Fibroblast of lung (primary cell): Measurements from ENCODE around the gene ZNF599.

ENCODE experiments used
- EZH2 ChIP-seq: IDR thresholded peaks from 2 replicates; pipeline ENCODE4 v1.5.1; 2012; ENCODE audit warnings: low read length, control low read depth, mild to moderate bottlenecking; ENCODE audit errors: missing control alignments
- TF ChIP-seq, protein P1 (sequence below), 2 donors: IDR thresholded peaks in 1 of 2; conservative IDR thresholded peaks in 1 of 2; 1 replicate in 1 of 2; 2 replicates in 1 of 2; pipeline ENCODE4 v1.5.1; 2011 to 2012; ENCODE audit warnings: low read length in 2 of 2, control low read depth in 1 of 2, inconsistent platforms in 1 of 2, low read depth in 1 of 2, mild to moderate bottlenecking in 1 of 2

DNA sequence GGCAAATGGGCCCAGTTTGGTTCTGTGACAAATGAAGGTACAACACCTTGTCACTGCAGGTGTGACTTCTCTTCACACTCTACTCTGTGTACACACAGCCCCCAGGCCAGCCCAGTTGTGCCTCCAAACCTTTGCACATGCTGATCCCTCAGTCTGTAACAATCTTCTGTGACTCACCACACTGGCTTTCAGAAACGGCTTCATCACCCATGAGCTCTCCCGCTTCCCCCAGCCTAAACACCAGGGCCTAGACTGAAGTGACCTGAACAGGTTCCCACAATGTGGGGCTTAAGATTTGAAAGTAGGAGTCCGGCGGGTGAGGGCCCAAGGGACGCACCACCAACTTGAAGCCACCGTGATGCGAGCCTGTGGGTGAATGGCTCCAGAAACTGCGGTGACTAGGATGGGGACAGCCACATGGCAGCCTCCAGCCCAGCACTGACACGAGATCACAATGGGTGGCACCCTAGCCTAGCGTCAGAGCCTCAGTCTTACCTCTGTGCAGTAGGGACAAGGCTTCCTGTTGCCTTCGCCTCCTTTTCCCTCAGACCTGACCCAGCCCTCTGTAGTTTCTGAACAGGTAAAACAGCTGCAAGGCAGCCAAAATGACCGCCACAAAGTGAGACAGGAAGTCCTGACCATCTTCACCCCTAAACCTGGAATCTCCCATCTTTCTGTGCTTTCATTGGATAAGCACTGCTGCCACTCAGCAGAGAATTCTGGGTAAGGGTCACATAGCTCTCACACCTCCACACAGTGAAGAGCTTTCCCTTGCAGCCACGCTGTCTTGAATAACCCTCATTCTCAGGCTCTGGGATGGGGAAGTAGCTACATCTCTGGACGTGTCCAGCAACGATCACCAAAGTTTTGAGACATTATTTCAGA lies 34.2 kb upstream of the ZNF599 start:
- TF ChIP-seq, protein P1, sequence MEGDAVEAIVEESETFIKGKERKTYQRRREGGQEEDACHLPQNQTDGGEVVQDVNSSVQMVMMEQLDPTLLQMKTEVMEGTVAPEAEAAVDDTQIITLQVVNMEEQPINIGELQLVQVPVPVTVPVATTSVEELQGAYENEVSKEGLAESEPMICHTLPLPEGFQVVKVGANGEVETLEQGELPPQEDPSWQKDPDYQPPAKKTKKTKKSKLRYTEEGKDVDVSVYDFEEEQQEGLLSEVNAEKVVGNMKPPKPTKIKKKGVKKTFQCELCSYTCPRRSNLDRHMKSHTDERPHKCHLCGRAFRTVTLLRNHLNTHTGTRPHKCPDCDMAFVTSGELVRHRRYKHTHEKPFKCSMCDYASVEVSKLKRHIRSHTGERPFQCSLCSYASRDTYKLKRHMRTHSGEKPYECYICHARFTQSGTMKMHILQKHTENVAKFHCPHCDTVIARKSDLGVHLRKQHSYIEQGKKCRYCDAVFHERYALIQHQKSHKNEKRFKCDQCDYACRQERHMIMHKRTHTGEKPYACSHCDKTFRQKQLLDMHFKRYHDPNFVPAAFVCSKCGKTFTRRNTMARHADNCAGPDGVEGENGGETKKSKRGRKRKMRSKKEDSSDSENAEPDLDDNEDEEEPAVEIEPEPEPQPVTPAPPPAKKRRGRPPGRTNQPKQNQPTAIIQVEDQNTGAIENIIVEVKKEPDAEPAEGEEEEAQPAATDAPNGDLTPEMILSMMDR (conservative IDR thresholded peaks at IDR 0.05 in 1 of 2, IDR thresholded peaks at IDR 0.05 in 1 of 2; ENCODE audit: low read depth in 1 of 2, low read length in 2 of 2) = no peak
- no peak for TF ChIP-seq EZH2
